Epithelial cell of proximal tubule (primary cell): ENCODE data around the gene PRRT1B. TPM values are rescaled to one million over a fixed set of nuclear protein-coding genes. Genes with fewer than 3 reads are reported as not detected.

Experiments
- DNase-seq: peaks from one replicate; pipeline ENCODE4 v3.0.0-alpha.2; 2011; ENCODE audit warnings: low read depth
- H3K4me3 ChIP-seq: 2 replicates; pipeline ENCODE4 v1.5.1; 2011; ENCODE audit warnings: low read depth, mild to moderate bottlenecking, low read length
- total RNA-seq: library from RNA; depleted of rRNA; stranded (reverse); fragments of >200 nt; gene quantifications from 2 replicates; pipeline ENCODE4 v1.2.3, GENCODE V29; 2015
- TF ChIP-seq, protein P1 (sequence below): conservative IDR thresholded peaks from 2 replicates; pipeline ENCODE4 v1.5.1; 2012; ENCODE audit warnings: low read depth, mild to moderate bottlenecking, low read length

Gene PRRT1B
- total RNA-seq, 1 donor from 2014 or later, result not detected

- TF ChIP-seq, protein P1, sequence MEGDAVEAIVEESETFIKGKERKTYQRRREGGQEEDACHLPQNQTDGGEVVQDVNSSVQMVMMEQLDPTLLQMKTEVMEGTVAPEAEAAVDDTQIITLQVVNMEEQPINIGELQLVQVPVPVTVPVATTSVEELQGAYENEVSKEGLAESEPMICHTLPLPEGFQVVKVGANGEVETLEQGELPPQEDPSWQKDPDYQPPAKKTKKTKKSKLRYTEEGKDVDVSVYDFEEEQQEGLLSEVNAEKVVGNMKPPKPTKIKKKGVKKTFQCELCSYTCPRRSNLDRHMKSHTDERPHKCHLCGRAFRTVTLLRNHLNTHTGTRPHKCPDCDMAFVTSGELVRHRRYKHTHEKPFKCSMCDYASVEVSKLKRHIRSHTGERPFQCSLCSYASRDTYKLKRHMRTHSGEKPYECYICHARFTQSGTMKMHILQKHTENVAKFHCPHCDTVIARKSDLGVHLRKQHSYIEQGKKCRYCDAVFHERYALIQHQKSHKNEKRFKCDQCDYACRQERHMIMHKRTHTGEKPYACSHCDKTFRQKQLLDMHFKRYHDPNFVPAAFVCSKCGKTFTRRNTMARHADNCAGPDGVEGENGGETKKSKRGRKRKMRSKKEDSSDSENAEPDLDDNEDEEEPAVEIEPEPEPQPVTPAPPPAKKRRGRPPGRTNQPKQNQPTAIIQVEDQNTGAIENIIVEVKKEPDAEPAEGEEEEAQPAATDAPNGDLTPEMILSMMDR, result no peak
- H3K4me3 ChIP-seq, result no peak overlapping the region
- no peak for DNase-seq
Observed at GRCh38 chr9:131577005-131578000, 32.0 kb downstream of the PRRT1B start.

DNA sequence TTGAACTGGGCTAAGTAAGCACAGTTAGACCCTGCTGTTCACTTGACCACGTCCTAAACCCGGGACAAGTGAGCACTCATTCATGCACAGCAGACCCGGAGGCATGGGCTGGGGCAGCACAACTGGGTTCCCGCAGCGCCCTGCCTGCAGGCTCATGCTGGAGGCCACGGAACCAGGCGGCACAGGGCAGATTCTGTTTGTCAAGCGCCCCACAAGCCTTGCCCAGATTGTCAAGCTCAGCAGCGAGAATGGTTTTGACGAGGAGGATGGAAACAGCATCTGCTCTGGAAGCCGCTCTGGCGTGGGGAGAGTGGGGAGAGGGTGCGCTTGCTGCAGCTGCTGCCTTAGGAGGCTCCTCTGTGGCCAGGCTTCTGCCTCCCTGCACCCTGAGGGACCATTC, 32.7 kb downstream of the PRRT1B start:
- TF ChIP-seq, protein P1, result no peak
- no peak for DNase-seq
- no peak overlapping the region for H3K4me3 ChIP-seq

DNA sequence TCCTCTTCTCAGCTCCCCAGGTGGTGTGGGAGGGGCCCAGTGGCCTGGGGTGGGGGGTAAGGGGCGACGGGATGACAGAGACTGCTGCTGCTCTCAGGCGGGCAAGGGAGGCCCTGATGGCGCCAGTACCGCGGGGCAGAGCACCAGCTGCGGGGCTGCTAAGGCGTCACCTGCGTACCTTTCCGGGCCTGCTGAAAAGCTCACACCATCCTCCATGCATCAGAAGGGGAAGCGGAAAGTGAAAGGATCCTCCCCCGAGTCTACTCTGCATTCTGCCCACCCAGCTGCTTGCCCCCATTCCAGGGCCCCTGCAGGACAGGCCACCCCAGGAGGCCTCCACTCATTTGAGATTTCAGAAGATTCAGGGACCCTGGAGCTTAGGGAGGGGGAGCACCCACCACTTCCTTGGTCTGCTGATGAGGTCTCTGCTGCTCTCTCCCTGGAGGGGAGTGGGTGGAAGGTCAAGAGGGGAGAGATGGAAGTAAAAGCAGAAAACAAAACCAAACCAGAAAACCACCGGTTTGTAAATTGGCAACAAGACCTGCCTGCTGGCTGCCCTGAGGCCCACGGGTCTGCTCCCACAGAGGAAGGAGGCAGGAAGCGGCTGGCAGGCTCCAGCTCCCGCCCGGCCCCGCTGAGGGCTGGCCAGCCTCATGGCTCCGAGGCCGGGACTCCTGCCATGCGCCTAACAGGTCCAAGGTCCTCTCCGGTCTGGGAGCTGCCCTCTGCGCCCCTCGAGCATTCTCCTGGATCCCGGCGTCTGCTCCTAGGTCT, 33.6 kb downstream of the PRRT1B start:
- H3K4me3 ChIP-seq, result no peak overlapping the region
- TF ChIP-seq, protein P1, result no peak
- no peak for DNase-seq

GRCh38 chr9:131579789-131580211, 34.5 kb downstream of the PRRT1B start:
- H3K4me3 ChIP-seq, result no peak overlapping the region
- DNase-seq, result no peak
- TF ChIP-seq, protein P1, result no peak

DNA sequence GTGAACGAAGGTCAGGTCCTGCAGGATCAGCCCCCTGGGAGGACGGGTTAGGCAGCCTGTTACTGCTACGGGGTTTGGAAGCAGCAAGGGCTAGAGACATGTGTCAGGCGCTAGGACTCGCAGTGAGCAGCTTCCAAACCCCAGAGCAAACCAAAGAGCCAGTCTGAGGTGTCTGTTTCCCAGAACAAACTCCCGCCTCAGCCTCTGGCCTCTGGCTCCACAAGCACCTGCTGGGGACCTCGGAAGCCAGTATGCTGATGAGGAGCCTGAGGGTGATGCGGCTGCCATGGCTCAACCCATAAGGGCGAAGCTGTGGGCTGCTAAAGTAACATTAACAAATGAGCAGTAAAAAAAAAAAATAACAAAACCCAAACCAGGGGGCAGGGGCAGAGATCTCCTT, 35.0 kb downstream of the PRRT1B start:
- TF ChIP-seq, protein P1, result no peak
- no peak for DNase-seq
- H3K4me3 ChIP-seq, result no peak overlapping the region

GRCh38 chr9:131582056-131582455, 36.7 kb downstream of the PRRT1B start:
- no peak for DNase-seq
- TF ChIP-seq, protein P1, result no peak
- no peak overlapping the region for H3K4me3 ChIP-seq
